Ectodermal cell (in vitro differentiated cells): Measurements from ENCODE around the gene RBM27.
"Not testable (repeated sequence)": the region's sequence is repeated elsewhere in the genome, so short reads cannot be mapped to it uniquely, and the experiment has no call there.

Experiments used
- H3K27ac ChIP-seq: 2 replicates; pipeline ENCODE4 v1.7.0; 2013; ENCODE audit warnings: mild to moderate bottlenecking, low read depth, low read length; ENCODE audit not compliant: insufficient read depth, poor library complexity, severe bottlenecking
- H3K27me3 ChIP-seq: 2 replicates; pipeline ENCODE4 v1.7.0; 2013; ENCODE audit warnings: mild to moderate bottlenecking, low read length; ENCODE audit not compliant: insufficient read depth, control insufficient read depth, poor library complexity, severe bottlenecking
- H3K36me3 ChIP-seq: one replicate; pipeline ENCODE4 v1.7.0; 2013; ENCODE audit warnings: low read length; ENCODE audit not compliant: control insufficient read depth, insufficient read depth
- H3K4me1 ChIP-seq: one replicate; pipeline ENCODE4 v1.7.0; 2013; ENCODE audit warnings: low read length; ENCODE audit not compliant: control insufficient read depth, insufficient read depth
- H3K4me3 ChIP-seq: 2 replicates; pipeline ENCODE4 v1.7.0; 2013; ENCODE audit warnings: low read depth, low read length, control low read depth; ENCODE audit not compliant: insufficient read depth
- H3K9me3 ChIP-seq: 2 replicates; pipeline ENCODE4 v1.7.0; 2013; ENCODE audit warnings: mild to moderate bottlenecking, low read length, moderate library complexity; ENCODE audit not compliant: control insufficient read depth
- WGBS, 2 experiments: methylation state at CpG; one replicate each; pipeline ENCODE4 v1.1.7; 2013; ENCODE audit warnings: missing lambda C conversion rate in 2 of 2; 5-methylcytosine and 5-hydroxymethylcytosine counted together

RBM27 gene

DNA sequence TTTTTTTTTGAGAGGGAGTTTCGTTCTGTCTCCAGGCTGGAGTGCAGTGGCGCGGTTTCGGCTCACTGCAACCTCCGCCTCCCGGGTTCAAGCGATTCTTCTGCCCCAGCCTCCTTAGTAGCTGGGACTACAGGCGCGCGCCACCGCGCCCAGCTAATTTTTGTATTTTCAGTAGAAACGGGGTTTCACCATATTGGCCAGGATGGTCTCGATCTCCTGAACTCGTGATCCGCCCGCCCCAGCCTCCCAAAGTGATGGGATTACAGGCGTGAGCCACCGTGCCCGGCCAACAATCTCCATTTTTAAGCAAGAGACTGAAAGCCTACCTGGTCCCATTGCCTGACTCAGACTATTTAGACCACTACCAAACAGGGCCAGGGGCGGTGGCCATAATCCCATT, 20.0 kb upstream of the RBM27 start:
- not testable (repeated sequence) for H3K9me3 ChIP-seq, H3K4me1 ChIP-seq, H3K27me3 ChIP-seq, H3K4me3 ChIP-seq, H3K36me3 ChIP-seq, H3K27ac ChIP-seq
- 93 to 96% methylated on average over 21 of the region's 21 CpGs for WGBS, 2 experiments

DNA sequence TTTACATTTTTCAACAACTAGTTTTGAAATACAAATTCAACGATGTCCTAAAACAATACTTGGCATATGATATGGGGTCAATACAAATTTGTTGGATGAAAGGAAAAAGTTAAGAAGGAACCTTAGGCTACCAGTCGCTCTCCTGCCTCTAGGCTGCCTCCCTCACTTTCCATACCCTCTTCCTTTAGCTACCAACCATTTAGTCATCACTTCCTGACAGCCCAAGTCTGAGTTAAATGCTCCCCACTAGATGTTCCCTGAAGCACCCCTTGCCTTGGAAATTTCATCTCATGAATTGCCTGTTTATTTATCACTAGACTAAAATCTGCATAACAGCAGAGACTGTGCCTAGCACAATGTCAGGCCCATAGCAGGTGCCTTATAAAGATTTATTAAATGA, 18.2 kb upstream of the RBM27 start:
- Histone ChIP-seq H3K27ac (no peak overlapping the region), H3K27me3 (no peaks in the 10 kb centered on the region), H3K36me3 (no peaks in the 10 kb centered on the region), H3K9me3 (no peaks in the 10 kb centered on the region), H3K4me1 (peaks cover 8% of the 10 kb centered on the region), H3K4me3 (no peak overlapping the region)
- WGBS, 2 experiments = 79 to 85% methylated on average over 1 of the region's 2 CpGs

- H3K27ac ChIP-seq = no peak overlapping the region
- H3K27me3 ChIP-seq = no peaks in the 10 kb centered on the region
- no peak overlapping the region for H3K4me3 ChIP-seq
- no peaks in the 10 kb centered on the region for H3K9me3 ChIP-seq
- H3K4me1 ChIP-seq = no peaks in the 10 kb centered on the region
- 96 to 100% methylated on average over 1 of the region's 1 CpG for WGBS, 2 experiments
- no peaks in the 10 kb centered on the region for H3K36me3 ChIP-seq
Observed at GRCh38 chr5:146188358-146188757, 15.0 kb upstream of the RBM27 start.

DNA sequence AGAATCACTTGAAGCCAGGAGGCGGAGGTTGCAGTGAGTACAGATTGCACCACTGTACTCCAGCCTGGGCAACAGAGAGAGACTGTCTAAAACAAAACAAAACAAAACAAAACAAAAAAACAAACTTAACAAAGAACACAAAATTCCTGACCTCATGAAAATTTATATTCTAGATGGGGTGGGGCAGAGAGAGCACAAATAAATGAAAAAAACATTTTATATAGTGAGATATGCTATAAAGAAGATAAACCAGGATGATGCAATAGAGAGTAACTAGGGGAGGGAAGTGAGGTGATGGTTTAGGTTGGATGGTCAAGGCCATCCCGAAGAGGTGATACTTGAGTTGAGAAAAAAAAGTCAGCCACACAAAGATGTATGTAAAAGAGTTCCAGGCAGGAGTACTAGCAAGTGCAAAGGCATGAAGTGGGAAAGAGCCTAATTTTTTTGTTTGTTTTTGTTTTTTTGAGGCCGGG, 10.8 kb upstream of the RBM27 start:
- 87 to 90% methylated on average over 3 of the region's 3 CpGs for WGBS, 2 experiments
- Histone ChIP-seq H3K27ac (no peak overlapping the region), H3K9me3 (no peaks in the 10 kb centered on the region), H3K27me3 (no peaks in the 10 kb centered on the region), H3K4me3 (no peak overlapping the region), H3K36me3 (no peaks in the 10 kb centered on the region), H3K4me1 (no peaks in the 10 kb centered on the region)

- Histone ChIP-seq H3K4me1 (no peaks in the 10 kb centered on the region), H3K36me3 (no peaks in the 10 kb centered on the region), H3K27me3 (no peaks in the 10 kb centered on the region), H3K4me3 (no peak overlapping the region), H3K9me3 (no peaks in the 10 kb centered on the region), H3K27ac (no peak overlapping the region)
- WGBS, 2 experiments = 80 to 98% methylated on average over 1 of the region's 1 CpG
Observed at GRCh38 chr5:146193285-146193684, 10.1 kb upstream of the RBM27 start.

DNA sequence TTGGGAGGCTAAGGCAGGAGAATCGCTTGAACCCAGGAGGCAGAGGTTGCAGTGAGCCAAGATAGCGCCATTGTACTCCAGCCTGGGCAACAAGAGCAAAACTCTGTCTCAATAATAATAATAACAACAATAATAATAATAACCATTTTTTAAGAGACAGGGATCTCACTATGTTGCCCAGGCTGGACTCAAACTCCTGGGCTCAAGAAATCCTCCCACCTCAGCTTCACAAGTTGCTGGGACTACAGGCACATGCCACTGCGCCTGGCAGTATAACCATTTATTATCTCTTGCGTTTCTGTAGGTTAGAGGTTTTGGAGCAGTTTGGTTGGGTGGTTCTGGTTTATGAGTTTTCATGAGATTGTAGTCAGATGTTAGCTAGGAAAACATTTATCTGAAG, 8.4 kb upstream of the RBM27 start:
- not testable (repeated sequence) for H3K27me3 ChIP-seq, H3K36me3 ChIP-seq
- WGBS, 2 experiments = 94 to 96% methylated on average over 4 of the region's 4 CpGs

DNA sequence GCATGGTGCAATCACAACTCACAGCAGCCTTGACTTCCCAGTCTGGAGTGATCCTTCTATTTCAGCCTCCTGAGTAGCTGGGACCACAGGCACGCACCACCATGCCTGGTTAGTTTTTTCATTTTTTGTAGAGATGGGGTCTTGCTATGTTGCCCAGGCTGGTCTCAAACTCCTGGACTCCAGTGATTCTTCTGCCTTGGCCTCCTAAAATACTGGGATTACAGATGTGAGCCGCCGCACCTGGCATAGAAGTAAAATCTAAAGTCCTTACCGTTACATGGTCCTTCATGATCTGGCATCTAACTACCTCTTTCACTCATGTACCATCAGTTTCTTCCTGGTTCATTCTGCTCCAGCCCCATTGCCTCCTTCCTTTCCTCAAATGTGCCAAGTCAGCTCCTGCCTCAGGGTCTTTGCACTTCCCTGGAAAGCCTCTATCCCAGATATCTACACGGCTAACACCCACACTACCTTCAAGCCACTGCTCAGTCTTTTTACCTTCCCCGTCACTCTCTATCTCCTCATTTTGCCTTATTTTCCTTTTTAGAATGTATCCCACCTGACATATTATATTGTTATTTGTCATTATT, 6.9 kb upstream of the RBM27 start:
- Histone ChIP-seq H3K27ac (no peak overlapping the region), H3K27me3 (no peaks in the 10 kb centered on the region), H3K4me1 (no peaks in the 10 kb centered on the region), H3K36me3 (no peaks in the 10 kb centered on the region), H3K4me3 (no peak overlapping the region), H3K9me3 (no peaks in the 10 kb centered on the region)
- WGBS, 2 experiments = 90 to 95% methylated on average over 6 of the region's 6 CpGs

More for the DNA sequence above, 8.4 kb upstream of the RBM27 start:
- H3K4me1 ChIP-seq, H3K9me3 ChIP-seq, H3K27ac ChIP-seq, H3K4me3 ChIP-seq: not testable (repeated sequence)

GRCh38 chr5:146199176-146199815, 4.1 kb upstream of the RBM27 start:
- no peaks in the 10 kb centered on the region for H3K9me3 ChIP-seq
- no peaks in the 10 kb centered on the region for H3K36me3 ChIP-seq
- no peaks in the 10 kb centered on the region for H3K27me3 ChIP-seq
- no peak overlapping the region for H3K4me3 ChIP-seq
- no peak overlapping the region for H3K27ac ChIP-seq
- WGBS, 2 experiments = 90 to 94% methylated on average over 6 of the region's 6 CpGs
- no peaks in the 10 kb centered on the region for H3K4me1 ChIP-seq

DNA sequence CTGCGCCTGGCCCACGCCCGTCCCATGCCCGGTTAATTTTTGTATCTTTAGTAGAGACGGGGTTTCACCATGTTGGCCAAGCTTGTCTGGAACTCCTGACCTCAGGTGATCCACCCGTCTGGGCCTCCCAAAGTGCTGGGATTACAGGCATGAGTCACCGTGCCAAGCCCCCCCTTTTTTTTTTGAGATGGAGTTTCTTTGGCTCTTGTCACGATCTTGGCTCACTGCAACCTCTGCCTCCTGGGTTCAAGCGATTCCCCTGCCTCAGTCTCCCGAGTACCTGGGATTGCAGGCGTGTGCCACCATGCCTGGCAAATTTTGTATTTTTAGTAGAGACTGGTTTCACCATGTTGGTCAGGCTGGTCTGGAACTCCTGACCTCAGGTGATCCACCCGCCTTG, 1.6 kb upstream of the RBM27 start:
- not testable (repeated sequence) for H3K4me1 ChIP-seq, H3K27me3 ChIP-seq, H3K36me3 ChIP-seq, H3K9me3 ChIP-seq, H3K4me3 ChIP-seq, H3K27ac ChIP-seq
- 90 to 96% methylated on average over 12 of the region's 12 CpGs for WGBS, 2 experiments

DNA sequence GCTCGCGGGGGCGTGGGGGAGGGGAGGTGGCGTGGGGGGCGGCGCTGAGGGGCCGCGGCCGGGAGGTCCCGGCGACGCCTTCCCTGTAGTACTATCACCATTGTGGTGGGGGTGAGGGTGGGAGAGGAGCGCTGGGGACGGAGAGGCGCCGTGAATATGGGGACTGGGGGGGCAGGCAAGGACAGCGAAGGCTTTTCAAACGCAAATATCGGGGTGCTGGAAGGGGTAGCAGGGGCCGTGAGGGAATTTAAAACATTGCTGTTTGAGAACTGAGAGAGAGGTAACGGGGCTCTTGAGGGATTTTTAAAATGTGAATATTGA, 427 bp downstream of the RBM27 start:
- H3K27ac ChIP-seq = peak overlapping the region; percentile 17
- no peaks in the 10 kb centered on the region for H3K9me3 ChIP-seq
- no peaks in the 10 kb centered on the region for H3K36me3 ChIP-seq
- H3K4me3 ChIP-seq = peak overlapping the region; percentile 58
- WGBS, 2 experiments = 0% methylated on average over 20 to 21 of the region's 21 CpGs
- no peaks in the 10 kb centered on the region for H3K27me3 ChIP-seq
- no peaks in the 10 kb centered on the region for H3K4me1 ChIP-seq
